GM04504 (cell line): ENCODE data around the gene UBAC1.

Experiments used
- DNase-seq: peaks from one replicate; pipeline ENCODE4 v3.0.0-alpha.2; 2012; ENCODE audit warnings: low read depth

Gene UBAC1

GRCh38 chr9:135939351-135940265 is 21.6 kb downstream of the UBAC1 start:
- DNase-seq = no peak

GRCh38 chr9:135937521-135938489 is 23.4 kb downstream of the UBAC1 start:
- no peak for DNase-seq

- no peak for DNase-seq
These were observed 28.1 kb downstream of the UBAC1 start for GRCh38 chr9:135933114-135933513.

GRCh38 chr9:135932656-135933055 is 28.5 kb downstream of the UBAC1 start:
- no peak for DNase-seq

GRCh38 chr9:135931349-135931820 is 29.8 kb downstream of the UBAC1 start:
- no peak for DNase-seq

- DNase-seq = no peak
These were observed 30.5 kb downstream of the UBAC1 start for GRCh38 chr9:135930446-135931345.

- DNase-seq = no peak
These were observed 31.3 kb downstream of the UBAC1 start for GRCh38 chr9:135929656-135930445.

GRCh38 chr9:135928731-135929655 is 32.2 kb downstream of the UBAC1 start:
- DNase-seq = no peak

- DNase-seq = no peak
These were observed 33.0 kb downstream of the UBAC1 start for GRCh38 chr9:135928074-135928730.

GRCh38 chr9:135927195-135928013 is 33.8 kb downstream of the UBAC1 start:
- no peak for DNase-seq

GRCh38 chr9:135926402-135927194 is 34.6 kb downstream of the UBAC1 start:
- DNase-seq = peak; percentile 85

GRCh38 chr9:135925496-135926133 is 35.6 kb downstream of the UBAC1 start:
- no peak for DNase-seq

- DNase-seq = no peak
These were observed 36.4 kb downstream of the UBAC1 start for GRCh38 chr9:135924628-135925338.

- DNase-seq = no peak
These were observed 37.7 kb downstream of the UBAC1 start for GRCh38 chr9:135923508-135923907.

- DNase-seq = no peak
These were observed 39.3 kb downstream of the UBAC1 start for GRCh38 chr9:135921749-135922310.
